DMS53 treated with DMSO at 0.1 percent for 48 hours (cell line): ENCODE results near the gene PPFIBP2.

Source experiments
- DNase-seq: peaks from one replicate; lab custom pipeline; 2025; ENCODE audit not compliant: unreplicated experiment; lab: John Stamatoyannopoulos, UW

The PPFIBP2 gene

DNA sequence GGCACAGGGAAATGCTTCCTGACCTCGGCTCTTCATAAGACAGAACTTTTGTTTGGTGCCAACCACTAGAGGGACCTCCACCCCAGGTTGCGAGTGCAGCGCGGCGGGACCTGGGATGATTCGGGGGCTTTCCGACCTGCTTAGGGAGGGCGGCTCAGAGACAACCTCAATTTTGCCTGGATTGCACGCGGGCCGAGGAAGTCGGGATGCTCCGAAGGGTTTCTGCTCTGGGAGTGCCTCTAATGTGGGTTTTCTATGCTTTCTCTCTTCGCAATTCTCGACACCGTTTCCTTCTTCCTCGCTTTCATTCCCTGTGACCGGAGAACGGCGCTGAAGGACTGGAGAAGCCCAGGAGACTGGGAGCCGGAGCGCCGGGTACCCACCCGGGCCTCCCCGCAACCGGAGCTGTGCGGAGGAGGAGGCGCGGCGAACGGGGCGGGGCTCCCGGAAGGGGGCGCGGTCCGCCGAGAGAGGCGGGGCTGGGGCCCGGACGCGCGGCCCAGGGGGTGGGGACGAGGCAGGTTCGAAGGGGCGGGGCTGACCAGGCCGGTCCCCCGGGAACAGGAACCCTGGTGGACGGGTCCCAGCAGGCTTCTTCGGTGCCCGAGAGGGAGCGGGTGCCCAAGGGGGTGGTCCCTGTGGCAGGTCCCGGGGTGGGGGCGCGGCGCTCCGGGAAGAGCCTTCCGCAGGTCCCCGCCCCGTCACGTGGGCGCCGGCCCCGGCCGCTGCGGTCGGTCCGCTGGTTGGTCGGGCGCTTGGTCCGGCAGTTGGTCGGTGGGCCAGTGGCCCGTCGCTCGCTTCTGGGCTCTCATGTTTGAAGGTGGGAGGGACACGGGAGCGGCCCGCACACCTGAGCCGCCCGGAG is at the start of gene PPFIBP2:
Gene PPFIBP2, plus strand, starts transcription at position 766 of the 865 bp plus-strand sequence. CDS start 35,477 bp downstream, outside the sequence.
- DNase-seq: peak; percentile 63

DNA sequence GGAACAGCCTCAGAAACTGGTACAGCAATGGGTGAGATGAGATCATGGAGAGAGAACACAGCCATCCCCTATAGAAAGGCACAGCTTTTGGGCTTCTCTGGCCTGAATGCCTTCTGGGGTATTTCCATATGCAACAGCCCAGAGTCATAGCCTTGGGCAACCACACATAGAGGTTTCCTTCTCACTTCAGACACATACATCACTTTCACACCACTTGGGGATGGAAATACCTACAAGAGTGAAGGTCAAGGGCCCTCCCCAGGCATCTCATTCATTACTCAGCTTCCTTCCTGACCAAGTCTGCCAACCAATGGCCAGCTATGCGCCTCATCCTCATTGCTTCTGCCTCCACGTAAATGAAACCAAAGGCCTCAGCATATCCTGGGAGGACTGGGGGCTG is 46.1 kb upstream of the PPFIBP2 start:
- no peak for DNase-seq

DNA sequence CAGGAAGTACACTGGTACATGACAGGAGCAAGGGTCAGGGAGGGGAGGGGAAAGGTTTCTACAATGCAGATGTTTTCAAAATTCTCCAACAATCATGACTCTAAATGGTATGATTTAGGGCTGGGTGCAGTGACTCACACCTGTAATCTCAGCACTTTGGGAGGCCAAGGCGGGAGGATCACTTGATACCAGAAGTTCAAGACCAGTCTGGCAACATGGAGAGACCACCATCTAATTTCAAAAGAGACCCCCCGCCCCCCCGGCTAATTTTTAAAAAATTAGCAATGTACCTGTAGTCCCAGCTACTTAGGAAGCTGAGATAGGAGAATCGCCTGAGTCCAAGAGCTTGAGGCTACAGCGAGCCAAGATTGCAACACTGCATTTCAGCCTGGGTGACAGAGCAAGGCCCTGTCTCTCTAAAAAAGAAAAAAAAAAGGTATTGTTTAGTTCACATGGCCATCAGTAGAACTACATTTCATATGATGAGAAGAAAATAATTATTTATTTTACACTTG is 44.4 kb upstream of the PPFIBP2 start:
- DNase-seq: no peak

GRCh38 chr11:7471071-7471470 is 42.7 kb upstream of the PPFIBP2 start:
- no peak for DNase-seq

GRCh38 chr11:7473717-7474116 is 40.1 kb upstream of the PPFIBP2 start:
- no peak for DNase-seq

DNA sequence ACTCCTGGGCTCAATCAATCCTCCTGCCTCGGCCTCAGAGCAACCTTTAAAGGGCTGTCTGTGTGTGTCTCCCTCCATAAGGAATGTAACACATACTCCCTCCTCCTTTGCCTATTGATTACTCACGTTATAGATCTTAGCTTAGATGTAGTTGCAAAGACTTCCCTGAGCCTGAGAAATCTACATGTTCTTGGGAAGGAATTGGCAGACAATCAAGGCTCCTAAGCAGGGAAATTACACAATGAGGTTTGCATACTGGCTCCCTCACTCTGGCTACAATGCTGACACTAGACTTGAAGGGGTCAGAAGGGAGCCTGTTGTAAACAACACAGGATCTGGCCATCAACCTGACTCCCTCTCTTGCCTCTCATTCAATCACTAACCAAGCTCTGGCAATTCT is 33.7 kb upstream of the PPFIBP2 start:
- DNase-seq: no peak

- no peak for DNase-seq
Observed at GRCh38 chr11:7484131-7484530, 29.7 kb upstream of the PPFIBP2 start.

GRCh38 chr11:7484645-7485044 is 29.2 kb upstream of the PPFIBP2 start:
- DNase-seq: no peak

DNA sequence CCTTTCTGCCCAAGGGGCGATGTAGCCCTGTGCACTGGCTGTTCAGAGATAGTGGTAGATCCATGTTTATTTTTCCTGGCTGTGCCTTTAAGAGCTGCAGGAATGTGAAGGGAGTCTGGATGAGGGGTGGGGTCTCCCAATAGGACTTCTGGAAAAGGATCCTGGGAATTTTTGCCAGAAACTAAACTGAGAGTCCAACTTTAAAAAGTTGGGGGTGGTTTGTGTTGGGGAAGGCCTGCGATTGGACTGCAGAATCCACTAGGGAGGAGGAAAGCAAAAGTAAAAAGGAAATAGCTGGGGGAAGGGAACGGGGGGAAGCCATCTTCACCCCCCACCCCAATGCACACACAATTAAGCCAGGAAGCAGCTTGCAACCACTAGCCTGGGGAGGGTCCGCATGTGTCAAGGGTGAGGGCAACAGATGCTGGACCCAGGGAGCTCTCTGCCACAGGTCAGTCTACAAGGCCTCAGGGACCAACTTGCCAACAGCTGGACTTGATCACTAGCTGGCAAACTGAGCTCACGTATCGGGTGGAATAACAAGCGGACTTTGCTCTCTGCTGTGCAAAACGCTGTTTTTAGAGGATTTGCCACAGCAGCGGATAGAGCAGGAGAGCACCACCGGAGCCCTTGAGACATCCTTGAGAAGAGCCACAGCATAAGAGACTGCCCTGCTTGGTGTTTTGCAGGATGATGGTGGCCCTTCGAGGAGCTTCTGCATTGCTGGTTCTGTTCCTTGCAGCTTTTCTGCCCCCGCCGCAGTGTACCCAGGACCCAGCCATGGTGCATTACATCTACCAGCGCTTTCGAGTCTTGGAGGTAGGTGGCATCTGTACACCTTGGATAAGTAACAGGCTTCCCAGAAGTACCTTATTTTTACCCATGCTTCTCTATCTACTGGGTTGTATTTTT is 28.4 kb upstream of the PPFIBP2 start, which contains the start of gene OLFML1:
Gene OLFML1, plus strand, starts transcription at position 321 of the 912 bp plus-strand sequence. Its CDS starts 370 bp downstream, at position 691.
- no peak for DNase-seq

- no peak for DNase-seq
Observed at GRCh38 chr11:7486098-7486780, 27.6 kb upstream of the PPFIBP2 start.

GRCh38 chr11:7486781-7487140 is 27.0 kb upstream of the PPFIBP2 start:
- DNase-seq: no peak

DNA sequence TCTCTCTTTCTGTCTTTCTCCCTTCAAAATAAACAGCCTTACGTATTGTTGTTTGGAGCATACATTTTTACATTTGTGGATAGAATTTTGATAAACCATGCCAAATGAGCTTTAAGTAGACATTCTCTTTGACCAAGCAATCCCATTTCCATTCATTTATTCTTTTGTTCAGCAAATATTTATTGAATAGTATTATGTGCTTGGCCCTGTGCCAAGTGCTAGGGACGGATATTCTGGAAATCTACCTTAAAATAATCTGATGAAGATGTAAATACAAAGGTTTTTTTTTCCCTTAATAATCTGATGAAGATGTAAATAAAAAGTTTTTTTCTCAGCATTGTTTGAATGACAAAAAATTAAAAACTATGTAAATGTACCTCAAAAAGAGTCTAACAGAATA is 26.4 kb upstream of the PPFIBP2 start:
- DNase-seq: no peak

DNA sequence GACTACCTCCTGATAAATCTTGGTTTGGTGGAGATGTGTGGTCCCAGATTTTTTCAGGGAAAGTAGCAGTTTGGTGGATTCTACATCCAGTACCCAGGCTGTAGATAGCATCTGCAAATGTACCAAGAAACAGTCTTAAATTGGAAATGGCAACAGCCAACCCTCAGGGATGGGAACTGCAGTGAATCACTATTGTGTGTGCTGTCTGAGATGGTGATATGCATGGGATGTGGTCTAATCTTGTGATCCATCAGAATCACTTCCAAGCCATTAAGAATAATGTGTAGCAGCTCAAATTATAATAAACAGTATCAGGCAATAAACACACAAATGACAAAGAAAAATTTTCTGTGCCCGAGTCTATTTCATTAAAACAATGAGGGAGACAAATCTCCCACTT is 25.1 kb upstream of the PPFIBP2 start:
- DNase-seq: no peak

- no peak for DNase-seq
Observed at GRCh38 chr11:7489376-7489775, 24.4 kb upstream of the PPFIBP2 start.

DNA sequence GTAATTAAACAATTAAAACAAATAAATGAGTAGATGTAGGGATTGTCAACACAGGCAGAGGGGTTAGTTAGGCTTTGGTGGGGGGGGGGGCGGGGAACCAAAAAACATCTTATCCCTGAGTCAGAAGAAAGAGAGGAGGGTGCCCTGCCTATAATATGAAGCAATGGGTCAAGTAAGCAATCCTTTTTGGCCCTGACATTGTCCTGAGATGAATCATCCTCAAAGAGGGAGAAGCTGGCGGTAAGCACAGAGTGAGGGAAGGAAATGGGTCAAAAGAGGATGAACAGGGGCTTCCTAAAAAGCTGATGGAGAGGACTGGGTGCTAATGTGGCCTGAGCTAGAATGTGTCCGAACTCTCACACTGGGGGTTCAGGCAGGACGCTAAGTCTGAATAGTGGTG is 23.7 kb upstream of the PPFIBP2 start:
- DNase-seq: no peak

GRCh38 chr11:7490535-7490934 is 23.3 kb upstream of the PPFIBP2 start:
- DNase-seq: no peak

DNA sequence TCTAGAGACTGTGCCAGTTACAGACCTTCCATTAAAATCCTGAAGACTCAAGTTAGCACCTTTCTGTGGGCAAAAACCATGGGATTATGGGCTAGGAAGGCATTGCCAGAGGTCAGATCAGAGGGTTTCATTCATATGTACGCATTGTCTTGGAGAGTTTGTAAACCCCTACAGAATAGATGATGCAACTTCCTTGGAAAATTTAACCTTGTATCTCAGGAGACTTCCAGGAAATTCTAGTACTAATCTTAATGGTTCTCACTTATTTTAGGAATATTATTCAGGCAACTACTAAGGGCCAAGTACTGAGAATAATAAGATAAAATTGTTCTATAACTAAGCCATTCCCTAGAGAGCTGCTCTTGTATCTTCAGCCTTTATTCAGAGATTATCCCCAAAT is 21.5 kb upstream of the PPFIBP2 start:
- DNase-seq: no peak

- no peak for DNase-seq
Observed at GRCh38 chr11:7493670-7494069, 20.1 kb upstream of the PPFIBP2 start.

GRCh38 chr11:7494086-7494745 is 19.6 kb upstream of the PPFIBP2 start:
- DNase-seq: no peak

GRCh38 chr11:7495882-7496551 is 17.8 kb upstream of the PPFIBP2 start:
- DNase-seq: no peak
